HG02970 (cell line): ENCODE measurements around the gene ANO4.
"Not testable (repeated sequence)": the region's sequence is repeated elsewhere in the genome, so short reads cannot be mapped to it uniquely, and the experiment has no call there.

Experiments used
- ATAC-seq: cut with Tn5 transposase; IDR thresholded peaks from one replicate; pipeline ENCODE4 v1.9.1; 2021; ENCODE audit warnings: mild to moderate bottlenecking, moderate library complexity, moderate number of reproducible peaks; ENCODE audit not compliant: unreplicated experiment, low FRiP score

ANO4 gene

DNA sequence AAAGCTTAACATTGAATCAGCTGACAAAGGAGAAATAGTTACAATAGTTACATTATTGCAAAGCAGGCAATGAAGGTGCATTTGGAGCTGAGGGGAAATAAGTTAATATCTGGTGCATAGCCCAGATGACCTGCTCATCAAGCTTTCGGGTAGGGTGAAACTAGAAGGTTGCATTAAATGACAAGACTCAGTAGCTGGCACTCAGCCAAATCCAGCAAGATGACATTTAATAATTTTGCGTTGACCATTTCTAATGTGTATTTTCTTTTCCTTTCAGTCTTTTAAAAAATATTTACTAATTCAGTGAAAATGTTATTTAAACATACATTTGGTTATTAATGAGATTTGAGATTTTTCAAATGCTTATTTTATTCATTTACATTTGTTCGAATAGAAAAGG, 226.9 kb downstream of the ANO4 start:
- no peak for ATAC-seq

DNA sequence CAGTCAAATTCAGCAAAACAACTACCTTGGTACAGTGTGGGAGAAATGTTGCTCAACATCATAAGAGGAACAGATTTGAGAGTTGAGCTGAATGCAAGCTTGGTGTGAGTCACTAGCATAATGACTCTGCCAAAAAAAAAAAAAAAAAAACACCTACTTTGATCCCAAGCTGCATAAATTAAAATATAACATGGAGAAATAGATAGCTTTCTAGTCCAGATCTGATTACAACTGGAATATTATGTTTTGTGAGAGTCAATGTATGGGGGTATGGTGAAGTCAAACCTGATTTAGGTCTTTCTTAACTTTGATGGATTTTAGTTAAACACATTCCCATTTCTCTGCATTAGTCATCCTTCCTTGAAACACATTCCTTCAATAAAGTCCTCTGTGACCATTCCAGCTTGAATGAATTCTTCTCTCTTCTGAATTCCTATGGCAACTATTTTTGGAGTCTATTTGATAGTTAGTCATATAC, 227.4 kb downstream of the ANO4 start:
- no peak for ATAC-seq

DNA sequence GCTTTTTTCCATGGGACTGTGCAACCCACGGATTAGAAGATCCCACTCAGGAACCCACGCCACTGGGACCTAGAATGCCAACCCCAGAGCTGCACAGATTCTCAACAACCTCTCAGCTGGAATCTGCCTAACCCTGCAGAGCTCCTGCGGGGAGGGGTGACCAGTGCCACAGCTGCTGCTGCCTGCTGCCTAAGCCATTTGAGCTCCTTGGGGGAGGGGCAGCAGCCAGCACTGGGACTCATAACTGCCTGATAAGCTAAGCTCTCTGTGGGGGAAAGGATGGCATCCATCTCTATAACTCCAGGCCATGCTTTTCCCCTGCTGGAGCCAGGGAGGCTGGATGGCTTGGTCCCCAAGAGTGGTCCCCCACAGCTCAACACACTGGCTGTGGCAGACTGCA, 232.6 kb downstream of the ANO4 start:
- no peak for ATAC-seq

GRCh38 chr12:101027816-101028215, 233.2 kb downstream of the ANO4 start:
- ATAC-seq, result no peak

GRCh38 chr12:101038289-101038871, 243.8 kb downstream of the ANO4 start:
- no peak for ATAC-seq

DNA sequence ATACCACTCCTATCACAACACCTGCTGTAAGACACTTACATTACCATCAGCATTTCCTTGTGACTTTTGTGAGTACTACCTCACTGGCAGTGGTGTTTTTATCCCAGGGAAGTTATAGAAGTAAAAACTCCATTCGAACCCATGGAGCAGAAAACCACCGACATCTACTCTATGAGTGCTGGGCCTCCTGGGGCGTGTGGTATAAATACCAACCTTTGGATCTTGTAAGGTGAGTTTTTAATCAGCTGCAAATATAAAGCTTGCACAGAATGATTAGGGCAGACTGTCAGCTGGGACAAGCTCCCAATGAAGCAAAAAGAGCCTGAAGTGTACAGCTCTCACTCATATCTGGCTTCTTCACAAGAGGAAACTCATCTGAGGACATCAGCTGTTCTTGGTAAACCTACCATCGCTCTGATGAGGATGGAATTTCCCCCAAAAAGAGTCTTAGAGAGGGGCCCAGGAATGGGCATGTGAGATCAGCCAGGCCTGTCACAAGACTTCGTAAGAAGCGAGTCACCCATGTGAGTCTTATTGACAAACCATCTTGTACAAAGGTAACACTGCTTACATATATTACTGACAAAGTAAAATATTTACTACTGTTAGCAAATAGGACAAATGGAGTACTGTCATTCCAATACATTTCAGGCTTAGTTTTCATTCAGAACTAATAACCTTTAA, 245.4 kb downstream of the ANO4 start:
- ATAC-seq, result no peak

- ATAC-seq, result no peak
Measured at GRCh38 chr12:101040936-101041335, 246.4 kb downstream of the ANO4 start.

DNA sequence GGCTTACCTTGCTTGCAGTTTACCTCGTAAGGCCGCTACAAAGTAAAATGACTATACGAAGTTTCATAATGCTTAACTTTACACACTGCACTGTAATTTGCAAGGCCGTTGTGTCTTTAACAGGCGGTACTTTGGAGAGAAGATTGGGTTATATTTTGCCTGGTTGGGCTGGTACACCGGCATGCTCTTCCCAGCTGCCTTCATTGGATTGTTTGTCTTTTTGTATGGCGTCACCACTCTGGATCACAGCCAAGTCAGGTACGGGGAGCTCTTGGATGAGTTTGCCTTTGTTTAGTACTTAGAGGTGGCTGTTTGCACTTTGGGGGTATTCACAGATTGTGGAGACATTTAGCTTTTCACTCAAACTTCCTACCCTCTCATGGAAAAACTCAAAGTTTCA, 247.6 kb downstream of the ANO4 start:
- ATAC-seq, result no peak

DNA sequence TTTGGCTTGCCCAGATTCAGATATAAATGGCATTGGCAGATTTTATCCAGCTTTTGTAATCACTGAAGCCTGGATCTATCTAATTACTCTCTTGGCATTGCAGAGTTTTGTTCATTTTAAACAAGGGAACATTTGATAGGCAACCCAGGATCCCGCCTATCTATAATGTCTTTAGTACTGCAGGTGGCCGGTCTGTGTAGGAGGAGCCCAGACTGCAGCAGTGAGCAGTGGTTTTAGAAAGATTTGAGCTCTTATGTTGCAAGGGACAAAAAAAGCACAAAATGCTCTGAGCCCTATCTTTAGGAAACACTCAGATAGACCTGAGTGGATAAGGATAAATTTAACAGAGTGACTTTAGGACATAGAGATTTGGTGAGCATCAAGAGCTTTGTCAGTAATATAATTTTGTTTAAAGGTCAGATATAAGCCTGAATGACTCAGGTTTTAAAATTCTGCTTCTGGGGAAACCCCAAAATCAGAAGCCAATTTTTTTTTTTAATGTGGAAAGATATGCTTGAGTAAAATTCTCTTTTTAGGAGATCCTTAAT, 250.0 kb downstream of the ANO4 start:
- ATAC-seq, result no peak

DNA sequence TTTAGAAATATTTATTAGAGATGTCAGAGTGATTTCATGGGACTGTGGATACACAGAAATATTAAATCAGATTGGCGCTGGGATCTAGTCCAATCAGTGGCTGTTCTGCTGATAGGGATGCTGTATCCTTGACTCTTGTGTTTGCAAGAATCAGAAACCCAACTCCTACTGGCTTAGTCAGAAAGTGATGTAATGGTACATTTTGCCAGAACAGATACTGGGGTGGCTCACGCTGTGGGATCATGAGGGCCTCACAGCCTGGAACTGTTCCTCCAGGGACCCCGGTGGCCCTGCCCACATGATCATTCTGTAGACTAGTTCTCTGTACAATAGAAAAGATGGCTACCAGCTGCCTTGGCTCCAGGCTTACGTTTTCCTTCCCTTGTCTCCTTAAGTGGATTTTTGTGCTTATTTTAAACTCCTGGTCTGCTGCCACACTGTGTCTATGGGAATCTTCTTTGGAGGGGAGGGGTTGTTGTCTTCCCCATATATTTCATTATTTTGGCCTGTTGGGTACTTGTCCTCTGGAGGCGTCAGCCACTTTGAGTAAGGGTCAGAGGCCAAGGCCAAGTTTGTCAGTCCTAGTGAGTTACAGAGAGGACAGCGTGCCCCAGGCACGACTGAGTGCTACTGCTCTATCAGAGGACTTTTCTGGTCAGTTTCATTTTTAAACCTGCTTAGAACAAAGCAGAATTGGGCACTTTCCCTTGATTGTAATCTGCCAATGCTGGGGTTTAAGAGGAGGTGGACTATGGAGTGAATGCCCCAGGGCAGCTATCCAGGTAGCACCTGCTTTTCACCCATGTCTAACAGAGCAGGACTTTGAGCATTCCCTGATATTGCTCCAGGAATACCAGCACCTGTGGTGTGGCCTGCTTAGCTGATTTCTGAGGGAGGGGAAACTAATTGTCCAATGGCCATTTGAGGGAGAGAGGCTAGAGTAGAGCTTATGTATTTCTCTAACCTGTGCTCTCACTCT, 251.2 kb downstream of the ANO4 start:
- ATAC-seq, result no peak

- ATAC-seq, result no peak
Measured at GRCh38 chr12:101047652-101048051, 253.1 kb downstream of the ANO4 start.

DNA sequence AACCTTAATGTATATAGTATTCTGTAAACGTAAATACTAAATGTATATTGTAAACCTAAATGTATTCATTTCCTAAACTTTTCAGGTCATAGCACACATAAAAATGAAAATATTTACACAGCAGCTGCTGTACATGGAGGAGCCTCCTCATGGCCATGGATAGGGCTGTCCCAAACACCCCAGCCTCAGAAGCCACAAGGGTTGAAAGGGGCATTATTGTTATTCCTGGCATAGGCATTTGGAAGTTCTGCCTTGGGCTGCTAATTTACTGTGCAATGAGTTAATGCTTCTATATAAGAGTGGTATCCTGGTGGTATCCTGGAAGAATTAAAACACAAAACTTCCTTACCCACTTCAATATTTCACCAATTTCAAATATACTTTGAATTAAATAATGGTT, 256.1 kb downstream of the ANO4 start:
- no peak for ATAC-seq

- no peak for ATAC-seq
Measured at GRCh38 chr12:101051151-101051550, 256.6 kb downstream of the ANO4 start.

GRCh38 chr12:101051901-101052550, 257.4 kb downstream of the ANO4 start:
- no peak for ATAC-seq

GRCh38 chr12:101053203-101053602, 258.6 kb downstream of the ANO4 start:
- ATAC-seq, result no peak

GRCh38 chr12:101055940-101056339, 261.4 kb downstream of the ANO4 start:
- ATAC-seq, result no peak

DNA sequence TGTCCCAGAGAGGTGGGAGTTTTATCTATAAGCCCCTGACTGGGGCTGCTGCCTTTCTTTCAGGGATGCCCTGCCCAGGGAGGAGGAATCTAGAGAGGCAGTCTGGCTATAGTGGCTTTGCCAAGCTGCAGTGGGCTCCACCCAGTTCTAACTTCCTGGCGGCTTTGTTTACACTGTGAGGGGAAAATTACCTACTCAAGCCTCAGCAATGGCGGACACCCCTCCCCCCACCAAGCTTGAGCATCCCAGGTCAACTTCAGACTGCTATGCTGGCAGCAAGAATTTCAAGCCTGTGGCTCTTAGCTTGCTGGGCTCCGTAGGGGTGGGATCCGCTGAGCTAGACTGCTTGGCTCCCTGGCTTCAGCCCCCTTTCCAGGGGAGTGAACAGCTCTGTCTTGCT, 267.9 kb downstream of the ANO4 start:
- not testable (repeated sequence) for ATAC-seq

- no peak for ATAC-seq
Measured at GRCh38 chr12:101064721-101065120, 270.1 kb downstream of the ANO4 start.

DNA sequence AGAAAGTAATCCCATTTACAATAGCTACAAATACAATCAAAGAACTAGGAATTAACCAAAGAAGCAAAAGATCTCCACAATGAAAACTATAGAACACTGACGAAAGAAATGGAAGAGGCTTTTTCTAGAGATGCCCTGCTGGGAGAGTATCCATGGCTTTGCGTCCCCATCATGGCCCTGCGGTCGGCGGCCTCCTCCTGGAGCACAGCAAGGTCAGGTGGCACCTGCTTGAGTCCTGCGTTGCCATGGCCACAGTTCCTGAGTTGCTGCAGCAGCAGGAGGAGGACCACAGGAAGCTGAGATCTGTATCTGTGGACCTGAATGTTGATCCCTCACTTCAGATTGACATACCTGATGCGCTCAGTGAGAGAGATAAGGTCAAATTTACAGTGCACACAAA, 271.9 kb downstream of the ANO4 start:
- ATAC-seq, result no peak

DNA sequence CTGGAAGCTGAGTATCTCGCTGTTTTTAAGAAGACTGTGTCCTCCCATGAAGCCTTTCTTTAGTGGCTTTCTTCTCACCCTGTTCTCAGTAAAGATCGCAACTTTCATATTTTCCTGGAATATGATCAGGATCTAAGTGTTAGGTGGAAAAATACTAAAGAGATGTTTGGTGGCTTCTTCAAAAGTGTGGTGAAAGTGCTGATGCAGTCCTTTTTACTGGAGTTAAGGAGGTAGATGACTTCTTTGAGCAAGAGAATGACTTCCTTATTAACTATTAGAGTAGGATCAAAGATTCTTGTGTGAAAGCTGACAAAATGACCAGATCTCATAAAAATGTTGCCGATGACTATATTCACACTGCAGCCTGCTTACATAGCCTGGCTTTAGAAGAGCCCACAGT, 273.8 kb downstream of the ANO4 start:
- no peak for ATAC-seq
